ENCODE measurements around the gene CEP131.

- TF ChIP-seq CTCF (IDR thresholded peaks at IDR 0.05) (no peak), POLR2A (IDR thresholded peaks at IDR 0.05) (no peak)
Observed at GRCh38 chr17:81190591-81190990, 32.2 kb downstream of the CEP131 start.
